M059J (cell line): Measurements from ENCODE around the gene CTLA4. TPM values are rescaled to one million over a fixed set of nuclear protein-coding genes. Genes with fewer than 3 reads are reported as not detected.

Experiments
- total RNA-seq: library from RNA; depleted of rRNA; stranded (reverse); fragments of >200 nt; shearing (Covaris generic); gene quantifications from 2 replicates; pipeline ENCODE4 v1.2.3, GENCODE V29; 2014; rRNA removed

Gene CTLA4
- total RNA-seq, 1 experiment from 2014 or later = not detected

Other genes with a start within 250 kb of the CTLA4 start
- gene CD28, start 161.1 kb upstream of the CTLA4 start, total RNA-seq = not detected in 2 replicates
- gene ICOS, start 69.0 kb downstream of the CTLA4 start, total RNA-seq = not detected in 2 replicates